ENCODE results near the gene PTK6.
"Not testable (repeated sequence)": the region's sequence is repeated elsewhere in the genome, so short reads cannot be mapped to it uniquely, and the experiment has no call there.

PTK6 gene

GRCh38 chr20:63560333-63560805 lies 23.2 kb upstream of the PTK6 start:
- Histone ChIP-seq H3K27me3 (ENCODE audit: control insufficient read depth in 3 of 3, insufficient read depth in 3 of 3, low read depth in 1 of 3, low read length in 3 of 3) (no peaks in the 10 kb centered on the region), H3K23ac (ENCODE audit: low read depth, low read length, poor library complexity) (peak overlapping the region; percentile 65), H4K91ac (ENCODE audit: low read depth, low read length, poor library complexity) (no peak overlapping the region), H4K8ac (ENCODE audit: low read depth, low read length) (no peak overlapping the region), H3K18ac (ENCODE audit: low read length) (no peak overlapping the region), H3K9me3 (replicated peaks in 1 of 2; ENCODE audit: control insufficient read depth in 2 of 2, insufficient read depth in 1 of 2, low read depth in 1 of 2, low read length in 2 of 2) (no peaks in the 10 kb centered on the region), H2BK12ac (ENCODE audit: low read length) (no peak overlapping the region), H3K27ac (replicated peaks; ENCODE audit: low read length) (no peak overlapping the region), H2BK5ac (ENCODE audit: low read length) (no peak overlapping the region), H3K4me1 (ENCODE audit: control insufficient read depth in 2 of 2, insufficient read depth in 1 of 2, low read depth in 1 of 2, low read length in 2 of 2) (peaks cover 8 to 11% of the 10 kb centered on the region in 2 donors), H3K79me1 (ENCODE audit: low read depth, low read length) (peaks cover 3% of the 10 kb centered on the region), H2AFZ (ENCODE audit: low read length) (no peak overlapping the region), H3K4ac (ENCODE audit: low read length) (no peak overlapping the region), H3K36me3 (replicated peaks in 1 of 2; ENCODE audit: control insufficient read depth in 2 of 2, insufficient read depth in 2 of 2, low read length in 2 of 2) (no peaks in the 10 kb centered on the region), H2BK120ac (ENCODE audit: low read depth, low read length) (no peak overlapping the region), H3K9ac (ENCODE audit: low read depth, low read length, poor library complexity) (no peak overlapping the region), H3K4me3 (ENCODE audit: low read length in 2 of 2) (no peak overlapping the region), H2BK15ac (ENCODE audit: low read length) (no peak overlapping the region), H2AK5ac (ENCODE audit: low read depth, low read length) (peak overlapping the region; percentile 92), H3K14ac (ENCODE audit: low read length) (no peak overlapping the region), H3K4me2 (ENCODE audit: insufficient read depth, low read length, poor library complexity, severe bottlenecking) (no peak overlapping the region)
- WGBS, 2 donors (ENCODE audit: extremely low coverage in 2 of 2, insufficient read length in 2 of 2, insufficient replicate concordance in 1 of 2): no CpG with 5 or more reads among the region's 16 CpGs
- DNase-seq (ENCODE audit: low spot score): no peak

GRCh38 chr20:63559485-63560332 lies 22.5 kb upstream of the PTK6 start:
- DNase-seq (ENCODE audit: low spot score); H4K91ac ChIP-seq (ENCODE audit: low read depth, low read length, poor library complexity); H3K14ac ChIP-seq (ENCODE audit: low read length); H4K8ac ChIP-seq (ENCODE audit: low read depth, low read length); H3K4me3 ChIP-seq (ENCODE audit: low read length in 2 of 2); H3K27me3 ChIP-seq (ENCODE audit: control insufficient read depth in 3 of 3, insufficient read depth in 3 of 3, low read depth in 1 of 3, low read length in 3 of 3); H3K18ac ChIP-seq (ENCODE audit: low read length); H2AFZ ChIP-seq (ENCODE audit: low read length); H3K9me3 ChIP-seq (replicated peaks in 1 of 2; ENCODE audit: control insufficient read depth in 2 of 2, insufficient read depth in 1 of 2, low read depth in 1 of 2, low read length in 2 of 2); H3K9ac ChIP-seq (ENCODE audit: low read depth, low read length, poor library complexity); H2BK12ac ChIP-seq (ENCODE audit: low read length); H2BK15ac ChIP-seq (ENCODE audit: low read length); H3K79me1 ChIP-seq (ENCODE audit: low read depth, low read length); H3K36me3 ChIP-seq (replicated peaks in 1 of 2; ENCODE audit: control insufficient read depth in 2 of 2, insufficient read depth in 2 of 2, low read length in 2 of 2); H2BK5ac ChIP-seq (ENCODE audit: low read length); H3K4me2 ChIP-seq (ENCODE audit: insufficient read depth, low read length, poor library complexity, severe bottlenecking); H2BK120ac ChIP-seq (ENCODE audit: low read depth, low read length); H3K27ac ChIP-seq (replicated peaks; ENCODE audit: low read length): not testable (repeated sequence)
- Histone ChIP-seq H3K23ac (ENCODE audit: low read depth, low read length, poor library complexity) (peak overlapping the region; percentile 65), H3K4ac (ENCODE audit: low read length) (peak overlapping the region; percentile 66), H2AK5ac (ENCODE audit: low read depth, low read length) (peak overlapping the region; percentile 92), H3K4me1 (ENCODE audit: control insufficient read depth in 2 of 2, insufficient read depth in 1 of 2, low read depth in 1 of 2, low read length in 2 of 2) (peaks cover 9 to 13% of the 10 kb centered on the region in 2 donors)
- no CpG with 5 or more reads among the region's 31 CpGs for WGBS, 2 donors (ENCODE audit: extremely low coverage in 2 of 2, insufficient read length in 2 of 2, insufficient replicate concordance in 1 of 2)

- Histone ChIP-seq H2BK15ac (ENCODE audit: low read length) (no peak overlapping the region), H2AK5ac (ENCODE audit: low read depth, low read length) (no peak overlapping the region), H3K14ac (ENCODE audit: low read length) (no peak overlapping the region), H3K27ac (replicated peaks; ENCODE audit: low read length) (no peak overlapping the region), H3K4ac (ENCODE audit: low read length) (no peak overlapping the region), H3K36me3 (replicated peaks in 1 of 2; ENCODE audit: control insufficient read depth in 2 of 2, insufficient read depth in 2 of 2, low read length in 2 of 2) (no peaks in the 10 kb centered on the region), H3K23ac (ENCODE audit: low read depth, low read length, poor library complexity) (no peak overlapping the region), H4K91ac (ENCODE audit: low read depth, low read length, poor library complexity) (no peak overlapping the region), H3K18ac (ENCODE audit: low read length) (no peak overlapping the region), H2BK120ac (ENCODE audit: low read depth, low read length) (no peak overlapping the region), H3K79me1 (ENCODE audit: low read depth, low read length) (peaks cover 2% of the 10 kb centered on the region), H2BK5ac (ENCODE audit: low read length) (no peak overlapping the region), H2BK12ac (ENCODE audit: low read length) (peak overlapping the region; percentile 58), H3K9ac (ENCODE audit: low read depth, low read length, poor library complexity) (no peak overlapping the region), H3K4me2 (ENCODE audit: insufficient read depth, low read length, poor library complexity, severe bottlenecking) (no peak overlapping the region), H3K4me1 (ENCODE audit: control insufficient read depth in 2 of 2, insufficient read depth in 1 of 2, low read depth in 1 of 2, low read length in 2 of 2) (peaks cover 15 to 18% of the 10 kb centered on the region in 2 donors), H3K27me3 (ENCODE audit: control insufficient read depth in 3 of 3, insufficient read depth in 3 of 3, low read depth in 1 of 3, low read length in 3 of 3) (no peaks in the 10 kb centered on the region), H2AFZ (ENCODE audit: low read length) (no peak overlapping the region), H4K8ac (ENCODE audit: low read depth, low read length) (peak overlapping the region; percentile 65), H3K9me3 (replicated peaks in 1 of 2; ENCODE audit: control insufficient read depth in 2 of 2, insufficient read depth in 1 of 2, low read depth in 1 of 2, low read length in 2 of 2) (no peaks in the 10 kb centered on the region), H3K4me3 (ENCODE audit: low read length in 2 of 2) (no peak overlapping the region)
- DNase-seq (ENCODE audit: low spot score): no peak
- WGBS, 2 donors (ENCODE audit: extremely low coverage in 2 of 2, insufficient read length in 2 of 2, insufficient replicate concordance in 1 of 2): no CpG with 5 or more reads among the region's 14 CpGs
These were observed 21.8 kb upstream of the PTK6 start for GRCh38 chr20:63558804-63559484.

- H3K27ac ChIP-seq (replicated peaks; ENCODE audit: low read length): no peak overlapping the region
- peak overlapping the region; percentile 26 for H2BK15ac ChIP-seq (ENCODE audit: low read length)
- peaks cover 2% of the 10 kb centered on the region for H3K79me1 ChIP-seq (ENCODE audit: low read depth, low read length)
- H3K9ac ChIP-seq (ENCODE audit: low read depth, low read length, poor library complexity): peak overlapping the region; percentile 70
- H2AFZ ChIP-seq (ENCODE audit: low read length): no peak overlapping the region
- no peak overlapping the region for H3K4me3 ChIP-seq (ENCODE audit: low read length in 2 of 2)
- peak overlapping the region; percentile 53 for H2BK5ac ChIP-seq (ENCODE audit: low read length)
- no peak for DNase-seq (ENCODE audit: low spot score)
- WGBS, 2 donors (ENCODE audit: extremely low coverage in 2 of 2, insufficient read length in 2 of 2, insufficient replicate concordance in 1 of 2): no CpG with 5 or more reads among the region's 19 CpGs
- no peaks in the 10 kb centered on the region for H3K27me3 ChIP-seq (ENCODE audit: control insufficient read depth in 3 of 3, insufficient read depth in 3 of 3, low read depth in 1 of 3, low read length in 3 of 3)
- peak overlapping the region; percentile 84 for H3K4ac ChIP-seq (ENCODE audit: low read length)
- peak overlapping the region; percentile 73 for H2BK12ac ChIP-seq (ENCODE audit: low read length)
- no peak overlapping the region for H3K4me2 ChIP-seq (ENCODE audit: insufficient read depth, low read length, poor library complexity, severe bottlenecking)
- H3K4me1 ChIP-seq (ENCODE audit: control insufficient read depth in 2 of 2, insufficient read depth in 1 of 2, low read depth in 1 of 2, low read length in 2 of 2): peaks cover 15 to 18% of the 10 kb centered on the region in 2 donors
- peak overlapping the region; percentile 80 for H3K23ac ChIP-seq (ENCODE audit: low read depth, low read length, poor library complexity)
- no peaks in the 10 kb centered on the region for H3K36me3 ChIP-seq (replicated peaks in 1 of 2; ENCODE audit: control insufficient read depth in 2 of 2, insufficient read depth in 2 of 2, low read length in 2 of 2)
- H3K14ac ChIP-seq (ENCODE audit: low read length): peak overlapping the region; percentile 97
- H3K9me3 ChIP-seq (replicated peaks in 1 of 2; ENCODE audit: control insufficient read depth in 2 of 2, insufficient read depth in 1 of 2, low read depth in 1 of 2, low read length in 2 of 2): no peaks in the 10 kb centered on the region
- peak overlapping the region; percentile 72 for H2BK120ac ChIP-seq (ENCODE audit: low read depth, low read length)
- peak overlapping the region; percentile 93 for H3K18ac ChIP-seq (ENCODE audit: low read length)
- H4K91ac ChIP-seq (ENCODE audit: low read depth, low read length, poor library complexity): no peak overlapping the region
- H2AK5ac ChIP-seq (ENCODE audit: low read depth, low read length): peak overlapping the region; percentile 97
- H4K8ac ChIP-seq (ENCODE audit: low read depth, low read length): peak overlapping the region; percentile 65
These were observed 20.3 kb upstream of the PTK6 start for GRCh38 chr20:63557481-63557891.

Data from neuronal stem cell (in vitro differentiated cells).